H9 (cell line): ENCODE data around the gene TMEM38A. TPM values are rescaled to one million over a fixed set of nuclear protein-coding genes. Genes with fewer than 3 reads are reported as not detected.

Experiments used
- DNase-seq: peaks from one replicate; pipeline ENCODE4 v3.0.0-alpha.2; 2017
- H2AFZ ChIP-seq: one replicate; pipeline ENCODE4 v1.6.1; 2013; ENCODE audit warnings: mild to moderate bottlenecking, low read length, control low read depth, moderate library complexity
- H2AK5ac ChIP-seq: 2 replicates; pipeline ENCODE4 v1.6.1; 2013; ENCODE audit warnings: low read length, control low read depth, mixed read lengths; ENCODE audit not compliant: insufficient read length
- H2BK120ac ChIP-seq: one replicate; pipeline ENCODE4 v1.6.1; 2013; ENCODE audit warnings: low read depth, mild to moderate bottlenecking, low read length, control low read depth, inconsistent platforms; ENCODE audit not compliant: poor library complexity, severe bottlenecking
- H2BK12ac ChIP-seq: 2 replicates; pipeline ENCODE4 v1.6.1; 2013; ENCODE audit warnings: low read length, control low read depth, mixed read lengths, low read depth; ENCODE audit not compliant: insufficient read length
- H2BK15ac ChIP-seq: 2 replicates; pipeline ENCODE4 v1.6.1; 2013; ENCODE audit warnings: low read depth, low read length, control low read depth
- H2BK20ac ChIP-seq: one replicate; pipeline ENCODE4 v1.6.1; 2013; ENCODE audit warnings: low read depth, mild to moderate bottlenecking, low read length, control low read depth, inconsistent platforms; ENCODE audit not compliant: poor library complexity, severe bottlenecking
- H2BK5ac ChIP-seq: 2 replicates; pipeline ENCODE4 v1.6.1; 2013; ENCODE audit warnings: low read length, control low read depth, mixed read lengths; ENCODE audit not compliant: insufficient read length
- H3K14ac ChIP-seq: 2 replicates; pipeline ENCODE4 v1.6.1; 2013; ENCODE audit warnings: low read length, control low read depth; ENCODE audit not compliant: insufficient read depth
- H3K18ac ChIP-seq: 2 replicates; pipeline ENCODE4 v1.6.1; 2013; ENCODE audit warnings: low read depth, mild to moderate bottlenecking, mixed read lengths, low read length, control low read depth; ENCODE audit not compliant: insufficient read length
- H3K23ac ChIP-seq: 2 replicates; pipeline ENCODE4 v1.6.1; 2013; ENCODE audit warnings: low read length, control low read depth, mixed read lengths, low read depth; ENCODE audit not compliant: insufficient read length
- H3K23me2 ChIP-seq: 2 replicates; pipeline ENCODE4 v1.6.1; 2013; ENCODE audit warnings: low read depth, mild to moderate bottlenecking, mixed read lengths, low read length, control low read depth; ENCODE audit not compliant: insufficient read length, poor library complexity, severe bottlenecking
- H3K27ac ChIP-seq: 2 replicates; pipeline ENCODE4 v1.5.1; 2013; ENCODE audit warnings: low read length, control low read depth, mixed read lengths, low read depth; ENCODE audit not compliant: insufficient read length
- H3K27me3 ChIP-seq: 2 replicates; pipeline ENCODE4 v1.6.1; 2013; ENCODE audit warnings: low read length, control low read depth, inconsistent platforms; ENCODE audit not compliant: insufficient read depth
- H3K4ac ChIP-seq: 2 replicates; pipeline ENCODE4 v1.6.1; 2013; ENCODE audit warnings: low read depth, mild to moderate bottlenecking, control low read depth, inconsistent platforms, low read length, moderate library complexity
- H3K4me1 ChIP-seq: 2 replicates; pipeline ENCODE4 v1.6.1; 2013; ENCODE audit warnings: low read length, control low read depth, inconsistent platforms; ENCODE audit not compliant: insufficient read depth
- H3K4me2 ChIP-seq: 2 replicates; pipeline ENCODE4 v1.6.1; 2013; ENCODE audit warnings: low read length, control low read depth, mixed read lengths; ENCODE audit not compliant: insufficient read length, insufficient read depth
- H3K56ac ChIP-seq: 2 replicates; pipeline ENCODE4 v1.6.1; 2013; ENCODE audit warnings: low read depth, mild to moderate bottlenecking, mixed read lengths, low read length, control low read depth; ENCODE audit not compliant: insufficient read length
- H3K79me1 ChIP-seq: 2 replicates; pipeline ENCODE4 v1.6.1; 2013; ENCODE audit warnings: low read depth, mild to moderate bottlenecking, moderate library complexity, low read length, control low read depth, inconsistent platforms; ENCODE audit not compliant: insufficient read depth, poor library complexity, severe bottlenecking
- H3K79me2 ChIP-seq: 2 replicates; pipeline ENCODE4 v1.6.1; 2013; ENCODE audit warnings: low read length, control low read depth, inconsistent platforms; ENCODE audit not compliant: insufficient read depth
- H3K9ac ChIP-seq: 2 replicates; pipeline ENCODE4 v1.6.1; 2013; ENCODE audit warnings: low read length, control low read depth, mixed read lengths; ENCODE audit not compliant: insufficient read length; ENCODE audit errors: extremely low read depth
- H3K9me3 ChIP-seq: one replicate; pipeline ENCODE4 v1.6.1; 2013; ENCODE audit warnings: low read depth, low read length, inconsistent platforms; ENCODE audit not compliant: control insufficient read depth
- H3T11ph ChIP-seq: one replicate; pipeline ENCODE4 v1.6.1; 2013; ENCODE audit warnings: mild to moderate bottlenecking, low read length, control low read depth, inconsistent platforms
- H4K20me1 ChIP-seq: one replicate; pipeline ENCODE4 v1.6.1; 2013; ENCODE audit not compliant: control insufficient read depth, insufficient read length, insufficient read depth
- H4K5ac ChIP-seq: 2 replicates; pipeline ENCODE4 v1.6.1; 2013; ENCODE audit warnings: low read depth, mild to moderate bottlenecking, mixed read lengths, low read length, control low read depth; ENCODE audit not compliant: insufficient read length
- H4K8ac ChIP-seq: replicated peaks from 2 replicates; pipeline ENCODE4 v1.6.1; 2013; ENCODE audit warnings: low read length, control low read depth, mixed read lengths, low read depth; ENCODE audit not compliant: insufficient read length
- H4K91ac ChIP-seq: 2 replicates; pipeline ENCODE4 v1.6.1; 2013; ENCODE audit warnings: low read depth, mild to moderate bottlenecking, moderate library complexity, mixed read lengths, low read length, control low read depth; ENCODE audit not compliant: insufficient read length
- H3K27ac Mint-ChIP-seq, 3 experiments: 2 replicates in 2 of 3; 3 replicates in 1 of 3; pipeline ENCODE4 v1.8.0; 2020 to 2021; ENCODE audit warnings: mixed read lengths in 3 of 3, mild to moderate bottlenecking in 1 of 3, moderate library complexity in 1 of 3
- H3K27me3 Mint-ChIP-seq: 2 replicates; pipeline ENCODE4 v1.8.0; 2021; ENCODE audit warnings: low read depth, mild to moderate bottlenecking, moderate library complexity, mixed read lengths
- H3K36me3 Mint-ChIP-seq, 3 experiments: 2 replicates in 2 of 3; 3 replicates in 1 of 3; pipeline ENCODE4 v1.8.0; 2020 to 2021; ENCODE audit warnings: low read depth in 3 of 3, mixed read lengths in 3 of 3; ENCODE audit not compliant: insufficient read depth in 1 of 3
- H3K4me1 Mint-ChIP-seq, 2 experiments: 2 replicates each; pipeline ENCODE4 v1.8.0; 2020; ENCODE audit warnings: mixed read lengths in 2 of 2
- H3K4me3 Mint-ChIP-seq, 2 experiments: 2 replicates in 1 of 2; 3 replicates in 1 of 2; pipeline ENCODE4 v1.8.0; 2020 to 2021; ENCODE audit warnings: mild to moderate bottlenecking in 2 of 2, mixed read lengths in 2 of 2, moderate library complexity in 1 of 2
- H3K9me3 Mint-ChIP-seq, 2 experiments: 2 replicates in 1 of 2; 3 replicates in 1 of 2; pipeline ENCODE4 v1.8.0; 2020; ENCODE audit warnings: mild to moderate bottlenecking in 2 of 2, mixed read lengths in 2 of 2, moderate library complexity in 1 of 2
- WGBS: extraction: QIAGEN DNeasy Blood & Tissue Kit; methylation state at CpG from one replicate; pipeline ENCODE4 v1.1.7; 2013; ENCODE audit warnings: missing lambda C conversion rate, low lambda C conversion rate, mixed read lengths; ENCODE audit not compliant: insufficient read length; ENCODE audit errors: extremely low coverage; 5-methylcytosine and 5-hydroxymethylcytosine counted together
- total RNA-seq: library from RNA; stranded (reverse); gene quantifications from 2 replicates; pipeline ENCODE4 v1.2.1, GENCODE V29; 2021
- TF ChIP-seq, protein P1 (sequence below): fragments of 200-600 bp; sonication (generic); conservative IDR thresholded peaks from 3 replicates; pipeline ENCODE4 v1.8.0; 2021; ENCODE audit warnings: antibody characterized with exemption, mild to moderate bottlenecking

The TMEM38A gene
- total RNA-seq, 1 experiment from 2014 or later = 7.4 TPM

- H3K27ac ChIP-seq = no peak overlapping the region
- no peaks in the 10 kb centered on the region for H3K4me1 ChIP-seq
- no CpG with 5 or more reads among the region's 3 CpGs for WGBS
Observed at GRCh38 chr19:16722591-16722990, 61.7 kb downstream of the TMEM38A start.

More at GRCh38 chr19:16722591-16722990, 61.7 kb downstream of the TMEM38A start:
- H2BK5ac ChIP-seq = no peak overlapping the region
- Mint-ChIP-seq H3K4me3 (no peak overlapping the region; a peak in 1 of 5 replicates), H3K27ac (no peak overlapping the region), H3K36me3 (peaks cover 0 to 4% (median 0%) of the 10 kb centered on the region in 3 experiments; a peak in 3 of 7 replicates), H3K4me1 (no peaks in the 10 kb centered on the region), H3K9me3 (peaks cover 21 to 24% of the 10 kb centered on the region in 2 experiments), H3K27me3 (peaks cover 9% of the 10 kb centered on the region)
- H2BK120ac ChIP-seq = no peak overlapping the region
- no peak overlapping the region for H3K18ac ChIP-seq
- no peak overlapping the region for H2AK5ac ChIP-seq
- no peak overlapping the region for H3K4me2 ChIP-seq
- H2BK15ac ChIP-seq = no peak overlapping the region
- TF ChIP-seq, protein P1, sequence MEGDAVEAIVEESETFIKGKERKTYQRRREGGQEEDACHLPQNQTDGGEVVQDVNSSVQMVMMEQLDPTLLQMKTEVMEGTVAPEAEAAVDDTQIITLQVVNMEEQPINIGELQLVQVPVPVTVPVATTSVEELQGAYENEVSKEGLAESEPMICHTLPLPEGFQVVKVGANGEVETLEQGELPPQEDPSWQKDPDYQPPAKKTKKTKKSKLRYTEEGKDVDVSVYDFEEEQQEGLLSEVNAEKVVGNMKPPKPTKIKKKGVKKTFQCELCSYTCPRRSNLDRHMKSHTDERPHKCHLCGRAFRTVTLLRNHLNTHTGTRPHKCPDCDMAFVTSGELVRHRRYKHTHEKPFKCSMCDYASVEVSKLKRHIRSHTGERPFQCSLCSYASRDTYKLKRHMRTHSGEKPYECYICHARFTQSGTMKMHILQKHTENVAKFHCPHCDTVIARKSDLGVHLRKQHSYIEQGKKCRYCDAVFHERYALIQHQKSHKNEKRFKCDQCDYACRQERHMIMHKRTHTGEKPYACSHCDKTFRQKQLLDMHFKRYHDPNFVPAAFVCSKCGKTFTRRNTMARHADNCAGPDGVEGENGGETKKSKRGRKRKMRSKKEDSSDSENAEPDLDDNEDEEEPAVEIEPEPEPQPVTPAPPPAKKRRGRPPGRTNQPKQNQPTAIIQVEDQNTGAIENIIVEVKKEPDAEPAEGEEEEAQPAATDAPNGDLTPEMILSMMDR = no peak
- H2BK20ac ChIP-seq = no peak overlapping the region
- no peaks in the 10 kb centered on the region for H3K23me2 ChIP-seq
- no peak overlapping the region for H3K14ac ChIP-seq
- no peak overlapping the region for H3K4ac ChIP-seq
- no peak overlapping the region for H3T11ph ChIP-seq
- H4K8ac ChIP-seq = no peak overlapping the region
- no peaks in the 10 kb centered on the region for H4K20me1 ChIP-seq
- no peak for DNase-seq
- H4K5ac ChIP-seq = no peak overlapping the region
- H2BK12ac ChIP-seq = no peak overlapping the region
- H2AFZ ChIP-seq = no peak overlapping the region
- no peak overlapping the region for H4K91ac ChIP-seq
- no peak overlapping the region for H3K9ac ChIP-seq
- no peaks in the 10 kb centered on the region for H3K27me3 ChIP-seq
- H3K79me2 ChIP-seq = no peaks in the 10 kb centered on the region
- H3K79me1 ChIP-seq = no peaks in the 10 kb centered on the region
- no peak overlapping the region for H3K56ac ChIP-seq
- no peaks in the 10 kb centered on the region for H3K9me3 ChIP-seq
- H3K23ac ChIP-seq = no peak overlapping the region
